Measurements from ENCODE around the gene CACNA1D. TPM values are rescaled to one million over a fixed set of nuclear protein-coding genes. Genes with fewer than 3 reads are reported as not detected.

Gene CACNA1D
- total and polyA plus RNA-seq, 9 of the 15 experiments (the other 6 are each of a cell fraction or from before 2014, with no cell fraction given): 0.29 TPM; not detected in 8

GRCh38 chr3:53633197-53633787 is 138.9 kb downstream of the CACNA1D start:
- no peak overlapping the region for H3K4me3 ChIP-seq
- H2AFZ ChIP-seq (ENCODE audit: low read depth, low read length): no peak overlapping the region
- no peak overlapping the region for H3K4me2 ChIP-seq (ENCODE audit: insufficient read depth, low read length)
- H4K20me1 ChIP-seq (replicated peaks; ENCODE audit: control insufficient read depth, insufficient read depth, low read length): no peaks in the 10 kb centered on the region
- peaks cover 0 to 4% of the 10 kb centered on the region in 2 experiments; a peak in 2 of 5 replicates for H3K27me3 ChIP-seq (ENCODE audit: control insufficient read depth in 2 of 2, insufficient read depth in 2 of 2, low read length in 2 of 2)
- H3K9me1 ChIP-seq (ENCODE audit: control insufficient read depth, insufficient read depth, low read length): no peaks in the 10 kb centered on the region
- H3K9me3 ChIP-seq (replicated peaks; ENCODE audit: control insufficient read depth, insufficient read depth, low read depth, low read length): no peaks in the 10 kb centered on the region
- H3K36me3 ChIP-seq (ENCODE audit: control insufficient read depth, insufficient read depth, low read length): no peaks in the 10 kb centered on the region
- no peaks in the 10 kb centered on the region for H3K4me1 ChIP-seq (replicated peaks in 1 of 2; ENCODE audit: control insufficient read depth in 2 of 2, insufficient read depth in 2 of 2, low read length in 2 of 2)
- intact Hi-C loops (cut with micrococcal nuclease): no loop called here
- CTCF ChIA-PET (ENCODE audit: low intra/inter-chr PET ratio): no interaction called here
- 0% methylated on average over 9 of the region's 9 CpGs for WGBS (ENCODE audit: insufficient coverage, low coverage, missing lambda C conversion rate)
- ATAC-seq (no peak), FAIRE-seq (no peak), DNase-seq (ENCODE audit: extremely low read depth in 1 of 4, low spot score in 3 of 4) (no peak)
- H3K9ac ChIP-seq (ENCODE audit: insufficient read depth in 1 of 2, low read depth in 2 of 2, low read length in 2 of 2): no peak overlapping the region
- no peaks in the 10 kb centered on the region for H3K79me2 ChIP-seq (ENCODE audit: control insufficient read depth, insufficient read depth, low read length)
- BruUV-seq (replicated peaks): no TSS peak
- in situ Hi-C loops (cut with MboI): no loop called here
- POLR2A ChIA-PET: interaction anchor here (0.6 kb wide), 2 partner anchors 172 to 363 kb away, joined by 3 read pairs; no protein-coding TSS in a partner anchor
- H3K27ac ChIP-seq (ENCODE audit: extremely low read depth, low read depth, low read length): no peak overlapping the region
- TF ChIP-seq ATF4 (CRISPR knock-in tag; IDR thresholded peaks at IDR 0.05) (no peak), STAG1 (CRISPR knock-in tag; IDR thresholded peaks at IDR 0.05; ENCODE audit: borderline replicate concordance) (no peak), TRIM25 (IDR thresholded peaks at IDR 0.05; ENCODE audit: borderline replicate concordance) (no peak), COPS2 (conservative IDR thresholded peaks at IDR 0.05) (no peak)

All from K562 (cell line).